C4-2B (cell line): ENCODE results near the gene UBL4A.

Experiments used
- CTCF ChIP-seq: fragments of 450-650 bp; conservative IDR thresholded peaks from 2 replicates; pipeline ENCODE4 v1.5.1; 2017; ENCODE audit warnings: mild to moderate bottlenecking
- ZFX ChIP-seq: fragments of 450-650 bp; IDR thresholded peaks from 2 replicates; pipeline ENCODE4 v1.6.1; 2017

DNA sequence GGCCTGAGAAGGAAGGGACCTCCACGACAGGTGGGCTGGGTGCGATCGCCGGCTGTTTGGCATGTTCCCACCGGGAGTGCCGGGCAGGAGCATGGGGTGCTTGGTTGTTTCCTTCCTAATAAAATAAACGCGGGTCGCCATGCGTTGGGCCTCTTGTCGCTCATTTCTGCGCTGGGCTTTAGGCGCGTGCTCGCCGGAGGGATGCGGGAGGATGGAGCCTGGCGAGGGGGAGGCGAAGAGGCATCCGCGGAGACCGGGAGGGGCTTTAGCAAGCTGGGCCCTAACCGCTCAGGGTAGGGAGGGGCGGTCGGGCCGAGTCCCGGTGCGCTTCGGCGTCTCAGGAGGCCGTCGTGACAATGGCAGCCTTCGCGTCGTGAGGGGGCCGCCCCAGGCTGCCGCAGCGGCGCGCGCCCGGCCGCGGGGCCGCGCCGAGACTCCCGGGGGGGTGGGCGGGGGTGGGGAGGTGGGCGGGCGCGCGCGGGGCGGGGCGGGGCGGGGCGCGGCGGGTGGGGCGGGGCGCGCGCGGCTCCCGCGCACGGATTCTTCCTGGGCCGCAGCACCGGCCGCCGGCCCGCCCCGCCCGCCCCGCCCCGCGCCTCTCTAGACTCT is 49.9 kb downstream of the UBL4A start:
- no peak for TF ChIP-seq CTCF
- TF ChIP-seq ZFX = no peak
